GM18511 (cell line): ENCODE results near the gene DOCK4.

Experiments used
- ATAC-seq: cut with Tn5 transposase; IDR thresholded peaks from one replicate; pipeline ENCODE4 v1.9.1; 2021; ENCODE audit warnings: mild to moderate bottlenecking, moderate library complexity; ENCODE audit not compliant: unreplicated experiment

DOCK4 gene

DNA sequence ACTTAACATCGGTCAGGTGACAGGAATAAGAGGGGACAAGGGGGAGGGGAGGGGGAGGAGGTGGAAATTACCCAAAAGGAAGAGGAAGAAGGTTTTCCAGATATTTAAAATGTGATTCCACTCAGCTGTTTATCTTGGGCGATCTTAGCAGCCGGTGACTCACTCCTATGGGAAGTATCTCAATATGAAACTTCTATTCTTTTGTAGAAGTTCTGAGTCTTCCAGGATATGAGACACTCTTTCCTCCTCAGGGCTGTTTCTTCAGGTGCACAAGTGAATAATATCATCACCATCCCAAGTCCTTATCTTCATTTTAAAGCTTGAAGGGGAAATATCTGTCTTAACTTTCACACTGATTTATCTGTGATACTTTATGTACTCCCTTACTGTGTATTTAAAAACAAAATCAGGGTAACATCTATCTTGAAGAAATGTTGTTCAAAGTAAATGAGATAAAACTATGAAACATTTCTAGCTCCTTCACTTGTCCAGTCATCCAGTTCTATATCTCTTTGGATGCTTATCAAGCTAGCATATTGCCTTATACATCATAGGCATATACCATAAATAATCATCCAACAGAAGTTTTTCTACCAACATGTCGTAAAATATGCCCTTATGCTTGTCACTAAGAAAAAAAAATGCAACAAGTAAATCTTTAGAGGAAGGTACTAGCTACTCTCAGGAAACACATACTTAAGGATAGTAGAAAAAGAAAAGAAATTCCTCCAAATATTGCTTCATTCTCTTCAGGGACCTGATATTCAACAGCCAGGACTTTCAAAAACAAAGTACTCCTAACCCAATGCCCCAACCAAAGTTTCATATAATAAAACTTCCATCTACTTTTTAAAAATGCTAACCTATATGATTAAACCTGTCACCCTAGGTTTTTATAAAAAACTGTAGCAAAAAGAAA is 13.7 kb downstream of the DOCK4 start:
- ATAC-seq = no peak

DNA sequence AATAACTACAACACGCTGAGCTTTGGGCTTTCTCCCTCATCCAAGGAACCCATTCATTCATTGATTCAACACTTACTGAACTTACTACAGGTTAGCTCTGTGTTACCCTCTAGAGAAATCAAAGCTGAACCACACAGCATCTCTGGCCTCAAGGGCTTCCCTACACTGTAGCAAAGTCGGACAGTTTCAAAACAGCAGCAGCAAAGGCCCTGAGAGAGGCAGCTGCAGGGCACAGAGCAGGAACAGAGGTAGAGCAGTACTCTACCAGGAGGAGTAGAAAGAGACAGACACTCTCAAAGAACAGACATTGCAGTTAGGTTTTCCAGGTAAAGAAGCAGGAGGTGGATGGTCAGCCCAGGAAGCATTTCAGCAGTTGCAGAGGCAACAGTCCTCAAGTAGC is 16.1 kb downstream of the DOCK4 start:
- no peak for ATAC-seq

DNA sequence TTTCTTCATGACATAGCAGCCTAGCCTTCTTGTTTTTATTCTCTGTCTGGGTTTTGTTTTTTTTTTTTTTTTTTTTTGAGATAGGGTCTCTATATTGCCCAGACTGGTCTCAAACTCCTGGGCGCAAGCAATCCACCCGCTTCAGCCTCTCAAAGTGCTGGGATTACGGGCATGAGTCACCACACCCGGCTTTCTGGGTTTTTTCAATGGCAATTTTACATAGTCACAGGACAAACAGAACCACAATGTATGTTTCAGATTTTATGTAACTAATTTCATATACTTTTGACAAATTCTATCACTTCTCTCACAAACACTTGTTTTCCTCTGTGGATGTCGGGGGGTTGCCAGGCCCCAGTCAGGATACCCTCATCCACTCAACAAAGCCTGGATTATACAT is 16.5 kb downstream of the DOCK4 start:
- ATAC-seq = no peak

DNA sequence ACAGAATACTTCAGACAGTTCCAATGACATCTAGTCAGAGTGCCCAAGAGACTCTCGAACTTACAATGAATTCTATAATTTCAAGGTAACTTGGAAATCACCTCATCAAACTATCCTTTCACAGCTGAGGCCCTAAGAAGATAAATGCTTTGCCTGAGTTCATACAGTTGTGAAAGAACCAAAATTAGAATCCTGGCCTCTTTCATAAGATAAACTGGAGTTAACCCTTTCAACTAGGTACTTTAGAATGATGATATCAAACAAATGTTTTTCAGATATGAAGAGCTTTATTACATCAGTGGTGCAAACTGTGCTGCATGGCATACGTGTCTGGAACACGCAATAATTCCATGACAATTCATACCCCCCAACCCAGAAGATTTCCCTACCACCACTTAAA is 17.9 kb downstream of the DOCK4 start:
- ATAC-seq = no peak

DNA sequence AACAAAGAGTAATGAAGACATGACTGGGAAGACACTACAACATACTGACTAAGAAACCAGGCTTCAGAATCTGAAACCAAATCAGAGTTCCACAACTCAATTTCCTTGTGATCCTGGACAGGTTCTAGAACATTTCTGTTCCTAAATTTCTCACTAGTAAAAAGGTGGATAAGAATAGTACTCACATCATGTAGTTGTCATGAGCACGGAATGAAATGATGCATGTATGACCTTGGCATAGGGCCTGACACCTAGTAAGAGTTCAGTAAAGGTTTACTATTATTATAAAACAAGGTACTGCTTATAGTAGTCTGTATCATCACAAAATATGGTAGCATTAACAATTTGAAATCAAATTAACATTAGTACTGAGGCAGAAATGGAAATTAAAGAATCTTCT is 19.9 kb downstream of the DOCK4 start:
- ATAC-seq = no peak

DNA sequence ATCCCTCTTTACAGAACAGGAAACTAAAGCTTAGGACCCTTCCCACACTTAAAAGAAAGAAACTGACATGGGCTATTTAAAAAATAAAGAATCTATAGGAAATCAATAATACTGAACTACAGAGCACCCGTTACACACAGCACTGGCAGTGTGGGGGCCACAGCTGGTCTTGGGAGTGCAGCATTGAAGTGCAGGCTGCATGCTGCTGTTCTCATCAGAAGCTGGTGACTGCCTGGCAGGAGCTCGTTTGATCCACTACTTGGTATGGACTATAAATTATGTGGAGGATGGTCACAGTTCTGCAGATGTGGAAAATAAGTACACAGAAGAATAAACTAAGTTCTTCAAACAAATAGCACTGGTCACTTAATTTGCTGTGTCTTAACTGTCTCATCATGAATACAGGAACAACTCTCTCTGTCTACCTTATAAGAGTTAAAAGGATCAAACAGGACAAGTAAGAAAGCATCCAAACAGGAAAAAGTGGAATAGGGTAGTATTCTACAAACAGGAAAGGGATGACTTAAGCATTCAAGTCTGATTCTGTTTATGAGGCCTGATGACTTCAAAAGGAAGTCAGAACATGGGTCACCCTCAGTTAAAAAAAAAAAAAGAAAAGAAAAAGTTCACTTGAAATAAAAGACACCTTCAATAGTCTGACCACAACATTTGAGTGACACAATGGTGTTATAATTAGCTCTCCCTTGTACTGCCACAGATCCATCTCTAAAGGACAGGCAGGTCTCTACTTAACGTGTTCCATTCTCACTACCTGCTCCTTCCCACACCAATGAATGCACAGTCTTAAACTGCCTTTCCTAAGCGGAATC is 21.0 kb downstream of the DOCK4 start:
- no peak for ATAC-seq

DNA sequence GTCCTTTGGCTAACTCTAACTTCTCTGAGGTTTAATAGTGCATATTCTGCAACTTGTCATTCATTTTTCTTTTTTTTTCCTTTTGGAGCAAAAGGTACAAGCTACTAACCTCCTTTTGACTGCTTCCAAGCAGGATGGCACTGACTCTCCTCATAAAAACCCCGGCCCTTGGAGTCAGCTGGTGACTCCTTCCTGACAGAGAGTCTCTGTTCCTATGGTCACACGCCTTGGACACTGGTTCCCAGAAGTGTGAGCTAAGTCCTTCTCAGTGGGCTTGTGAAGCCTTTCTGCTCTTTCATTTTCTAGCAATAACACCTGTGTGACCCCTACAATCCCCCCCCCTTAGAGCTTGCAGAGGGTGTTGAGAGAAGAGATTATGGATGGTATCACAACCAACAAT is 21.7 kb downstream of the DOCK4 start:
- ATAC-seq = no peak

DNA sequence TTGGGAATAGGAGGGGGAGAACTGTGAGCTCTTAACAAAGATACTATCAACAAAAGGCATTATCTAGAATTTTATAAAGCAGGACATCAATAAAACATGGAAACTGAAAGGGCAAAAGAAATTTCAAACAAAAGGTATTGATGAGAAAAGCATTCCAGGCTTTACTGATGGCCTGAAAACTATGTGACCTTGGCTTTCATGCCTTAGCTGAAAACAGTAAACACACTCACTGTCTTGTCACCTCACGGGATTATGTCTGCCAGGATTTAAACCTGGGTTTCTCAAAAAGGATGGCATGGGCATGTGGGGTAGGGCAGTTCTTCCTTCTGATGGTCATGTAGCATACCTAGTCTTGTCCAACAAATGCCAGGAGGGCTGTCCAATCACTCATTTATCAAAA is 22.9 kb downstream of the DOCK4 start:
- no peak for ATAC-seq

DNA sequence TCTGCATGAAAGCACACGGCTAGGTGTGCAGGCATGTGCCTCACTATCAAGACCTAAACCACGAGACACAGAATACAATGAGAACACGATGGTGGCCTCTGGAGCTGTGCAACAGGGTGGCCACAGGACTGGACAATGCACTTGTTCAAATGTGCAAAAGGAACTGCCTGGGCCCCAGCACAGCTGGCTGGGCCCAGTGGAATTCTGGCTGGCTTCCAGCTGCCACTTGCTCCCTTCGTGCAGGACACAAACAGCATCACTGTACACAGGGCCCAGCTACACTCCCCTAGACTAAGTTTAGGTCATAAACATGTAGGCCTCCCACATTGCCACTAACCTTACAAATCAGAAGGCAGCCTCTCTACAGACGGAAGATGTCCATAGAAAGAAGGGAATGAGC is 23.4 kb downstream of the DOCK4 start:
- no peak for ATAC-seq

DNA sequence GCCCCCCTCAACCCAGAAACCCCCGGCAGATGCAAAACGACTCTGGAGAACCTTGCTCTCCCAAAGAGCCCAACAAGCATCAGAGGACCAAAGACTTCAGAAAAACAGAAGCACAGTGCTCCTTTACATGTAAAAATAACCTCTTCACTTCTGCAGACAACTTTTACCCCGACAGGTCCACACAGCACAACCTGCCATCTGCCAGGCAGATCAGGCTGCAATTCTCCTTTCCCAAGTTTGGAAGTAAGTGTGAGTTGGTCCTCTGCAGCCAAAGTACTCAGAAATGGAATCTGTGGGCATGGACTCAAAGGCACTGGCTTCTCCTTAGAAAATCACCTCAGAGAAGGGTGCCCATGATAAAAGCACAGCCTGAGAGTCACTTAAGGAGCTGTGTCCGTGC is 26.0 kb downstream of the DOCK4 start:
- ATAC-seq = no peak

DNA sequence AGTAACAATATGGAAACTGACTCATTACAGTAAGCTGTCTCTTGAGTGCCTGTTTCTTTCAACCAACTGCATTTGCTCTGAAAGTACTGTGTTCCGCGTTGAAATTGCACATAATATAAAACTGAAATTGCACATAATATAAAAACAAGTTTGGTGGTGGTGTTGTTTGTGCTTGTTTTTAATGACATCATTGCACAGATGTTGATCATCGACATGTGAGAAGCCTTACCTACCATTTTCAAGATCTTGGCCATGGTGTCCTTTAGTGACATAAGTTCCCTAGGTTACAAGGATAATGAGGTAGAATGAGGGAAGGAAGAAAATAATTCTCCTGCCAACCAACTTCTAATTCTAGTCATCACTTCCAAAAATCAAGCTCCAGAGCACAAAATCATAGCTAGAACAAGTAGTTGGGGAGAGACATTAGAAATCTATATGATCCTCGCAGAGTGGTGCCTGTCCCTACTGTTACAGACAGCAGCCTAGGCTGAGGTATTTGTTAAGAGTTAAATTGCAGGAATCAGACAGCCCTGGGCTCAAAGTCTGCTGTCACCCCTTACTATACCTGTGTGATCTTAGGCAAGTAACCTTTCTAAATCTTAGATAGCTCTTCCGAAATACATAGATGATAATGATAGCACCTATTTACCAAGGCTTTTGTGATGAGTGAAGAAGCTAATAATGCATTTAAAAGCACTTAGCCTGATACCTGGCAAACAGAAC is 29.3 kb downstream of the DOCK4 start:
- ATAC-seq = no peak

DNA sequence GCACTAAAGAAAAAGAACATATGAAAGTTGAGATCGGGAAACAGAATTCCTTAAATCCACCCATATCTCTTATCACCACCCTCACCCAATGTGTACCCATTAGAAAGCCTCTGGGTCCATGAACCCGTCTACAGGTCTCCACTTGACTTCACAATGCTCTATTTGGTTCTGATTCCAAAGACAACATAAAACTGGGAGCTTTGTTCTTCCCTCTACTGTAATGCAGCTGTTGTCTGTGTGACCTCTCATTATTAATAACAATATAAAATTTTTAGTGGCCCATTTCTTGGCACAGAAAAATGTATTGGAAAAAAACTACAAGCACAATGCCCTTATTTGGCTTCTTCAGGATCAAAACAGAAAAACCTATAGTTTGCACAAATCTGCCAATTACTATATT is 30.0 kb downstream of the DOCK4 start:
- no peak for ATAC-seq

DNA sequence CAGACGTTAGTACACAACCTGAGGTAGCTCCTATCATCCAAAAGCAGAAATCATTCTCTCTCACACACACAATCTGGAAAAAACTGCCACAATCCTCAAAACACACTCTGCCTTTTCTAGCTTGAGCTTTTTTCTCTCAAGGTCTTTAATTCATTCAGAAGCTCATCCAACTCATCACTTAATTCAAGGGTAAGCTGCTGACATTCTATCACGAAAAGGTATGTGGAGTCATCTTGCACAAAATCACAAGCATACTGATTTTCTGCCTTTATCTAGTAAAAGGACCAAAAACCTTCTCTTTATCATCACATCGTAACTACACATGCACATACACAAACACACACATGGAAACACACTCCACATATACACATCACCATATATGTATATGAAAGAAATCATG is 32.0 kb downstream of the DOCK4 start:
- no peak for ATAC-seq

DNA sequence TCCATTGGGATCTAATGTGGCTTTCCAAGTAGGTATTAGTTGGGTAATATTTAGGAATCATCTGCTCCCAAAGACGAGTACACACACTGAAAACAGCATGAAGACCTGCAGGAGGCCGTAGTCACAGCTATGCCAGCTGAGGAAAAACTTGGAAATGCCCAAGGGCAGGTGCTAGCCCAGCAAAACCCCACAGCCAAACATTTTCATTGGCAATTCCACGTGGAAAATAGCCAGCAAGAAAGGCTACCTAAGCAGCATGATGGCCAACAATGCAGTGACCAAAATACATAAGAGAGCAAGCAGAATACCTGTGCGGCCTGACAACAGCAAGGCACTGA is 32.7 kb downstream of the DOCK4 start:
- no peak for ATAC-seq

DNA sequence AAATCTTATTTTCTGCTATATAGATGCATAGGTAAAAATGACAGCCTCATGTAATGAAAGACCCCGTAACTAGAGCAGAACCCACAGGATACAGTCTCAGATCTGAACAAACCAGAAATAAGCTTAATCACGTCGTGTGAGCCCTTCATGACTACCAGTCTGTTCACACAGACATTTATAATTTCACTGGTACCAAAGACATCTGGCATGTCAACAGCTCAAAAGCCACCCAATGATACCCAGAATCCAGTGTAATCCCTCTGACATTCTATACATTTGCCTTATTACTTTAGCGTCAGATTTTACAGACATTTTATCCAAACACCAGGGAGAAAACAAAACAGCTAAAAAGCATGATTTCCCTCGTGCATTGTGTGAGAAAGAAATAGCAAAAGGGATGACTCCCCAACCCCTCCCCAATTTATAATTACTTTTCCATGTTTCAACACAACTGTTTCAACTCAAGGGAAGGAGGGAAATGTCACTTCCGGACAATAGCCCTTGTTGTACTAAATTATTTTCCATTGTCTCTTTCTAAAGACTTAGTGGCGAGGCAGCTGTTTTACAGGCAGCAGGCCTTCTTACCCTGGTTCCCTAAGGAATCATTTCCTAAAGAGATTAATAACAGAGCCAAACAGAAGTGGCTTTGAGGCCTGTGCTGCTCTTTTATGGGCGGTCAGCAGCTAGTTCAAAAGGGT is 33.2 kb downstream of the DOCK4 start:
- no peak for ATAC-seq

DNA sequence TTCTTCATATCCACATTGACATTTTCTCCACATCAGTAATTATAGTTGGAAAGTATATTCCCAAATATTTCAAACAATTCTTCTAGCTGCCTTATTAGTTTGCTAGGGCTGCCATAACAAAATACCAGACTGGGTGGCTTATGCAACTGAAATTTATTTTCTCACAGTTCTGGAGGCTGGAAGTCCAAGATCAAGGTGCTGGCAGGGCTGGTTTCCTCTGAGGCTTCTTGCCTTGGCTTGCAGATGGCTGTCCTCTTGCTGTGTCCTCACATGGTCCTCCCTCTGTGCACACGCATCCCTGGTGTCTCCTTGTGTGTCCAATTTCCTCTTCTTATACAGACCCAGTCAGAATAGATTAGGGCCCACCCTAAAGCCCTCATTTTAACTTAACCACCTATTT is 34.5 kb downstream of the DOCK4 start:
- no peak for ATAC-seq

DNA sequence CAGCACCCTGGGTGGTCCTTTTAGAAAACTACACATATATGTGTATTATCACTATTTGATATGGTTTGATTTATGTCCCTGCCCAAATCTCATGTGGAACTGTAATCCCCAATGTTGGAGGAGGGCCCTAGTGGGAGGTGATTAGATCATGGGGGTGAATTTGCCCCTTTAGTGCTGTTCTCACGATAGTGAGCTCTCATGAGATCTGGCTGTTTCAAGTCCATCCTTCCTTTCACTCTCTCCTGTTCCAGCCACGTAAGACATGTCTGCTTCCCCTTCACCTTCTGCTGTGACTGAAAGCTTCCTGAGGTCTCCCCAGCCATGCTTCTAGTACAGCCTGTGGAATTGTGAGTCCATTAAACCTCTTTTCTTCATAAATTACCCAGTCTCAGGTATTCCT is 37.3 kb downstream of the DOCK4 start:
- no peak for ATAC-seq

DNA sequence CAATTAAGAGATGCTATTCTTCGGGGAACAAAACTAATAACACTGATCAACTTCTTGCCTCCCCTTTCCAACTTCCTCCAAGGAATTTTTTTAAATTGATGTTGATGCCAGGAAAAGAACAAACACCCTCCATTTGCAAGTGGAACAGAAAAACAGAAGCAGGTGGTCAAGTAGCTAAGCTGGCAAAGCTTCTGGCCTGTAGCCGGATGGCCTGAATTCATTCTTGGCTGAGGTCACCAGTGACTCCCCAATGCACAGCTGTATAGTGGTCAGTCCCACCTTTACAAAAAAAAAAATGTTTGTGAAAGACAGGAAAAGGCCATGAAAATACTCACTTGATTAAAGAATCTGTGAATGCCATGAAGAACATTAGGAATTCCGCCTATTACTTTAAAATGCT is 39.1 kb downstream of the DOCK4 start:
- no peak for ATAC-seq

DNA sequence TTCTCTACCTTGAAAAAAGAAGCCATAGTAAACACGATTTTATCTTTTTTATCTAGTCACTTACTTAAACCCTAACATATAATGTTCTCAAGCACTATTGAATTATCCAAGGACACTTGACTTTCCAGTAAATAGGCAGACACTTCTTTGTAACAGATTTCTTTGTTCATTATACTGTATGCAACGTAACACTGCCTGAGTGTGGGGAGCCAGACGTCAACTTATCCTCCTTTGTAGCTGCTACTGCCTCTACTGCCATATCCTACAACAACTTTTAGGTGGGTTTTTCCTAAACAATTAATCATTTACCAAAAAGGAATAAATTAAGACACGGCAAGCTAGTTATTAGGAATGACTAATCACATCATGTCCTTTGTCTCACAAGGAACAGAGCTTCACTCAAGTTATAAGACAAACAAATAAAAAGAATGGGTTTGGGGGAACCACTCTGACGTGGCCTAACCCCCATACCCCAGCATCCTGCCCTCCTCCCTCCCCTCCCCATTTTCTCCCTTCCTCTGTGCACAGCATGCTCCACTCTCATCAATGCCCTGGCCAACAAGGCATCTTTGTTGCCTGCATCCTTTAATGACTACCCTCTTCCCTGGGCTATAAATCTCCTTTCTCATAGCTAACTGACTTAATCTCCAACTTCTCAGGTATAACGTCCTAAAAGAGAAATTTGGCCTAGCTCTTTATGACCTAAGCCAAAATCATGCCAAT is 43.3 kb downstream of the DOCK4 start:
- no peak for ATAC-seq

DNA sequence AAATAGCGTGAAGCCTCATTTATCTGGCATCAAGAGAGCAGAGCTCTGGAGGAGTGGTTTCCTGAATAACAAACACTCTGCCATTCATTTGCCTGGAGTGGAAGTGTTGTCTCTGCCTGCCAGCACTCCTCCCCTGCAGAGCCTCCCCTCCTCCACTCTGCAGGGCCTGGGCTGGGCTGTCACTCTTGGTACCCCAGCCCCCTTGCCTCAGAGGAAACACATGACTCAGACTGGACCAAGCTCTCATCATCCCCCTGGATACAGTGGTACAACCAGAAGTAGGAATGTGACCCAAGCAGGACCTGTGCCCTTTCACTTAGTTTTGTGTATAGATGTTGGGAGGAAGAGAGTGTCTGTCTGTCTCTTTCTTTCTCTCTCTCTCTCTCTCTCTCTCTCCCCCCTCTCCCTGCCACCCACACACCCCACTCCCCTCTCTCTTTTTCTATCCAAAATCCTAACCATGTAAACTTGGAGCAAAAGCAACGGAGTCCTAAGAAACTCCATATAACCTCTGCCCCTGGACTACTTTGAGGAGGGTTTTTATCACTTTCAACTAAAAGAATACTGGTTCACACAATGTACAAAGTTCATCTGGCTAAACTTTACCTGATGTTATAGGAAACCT is 43.9 kb downstream of the DOCK4 start:
- no peak for ATAC-seq
